Fibroblast of lung (primary cell): Measurements from ENCODE around the gene FKBP11. TPM values are rescaled to one million over a fixed set of nuclear protein-coding genes. Genes with fewer than 3 reads are reported as not detected.

Source experiments
- DNase-seq, 2 donors: peaks; one replicate each; pipeline versions ENCODE4 v3.0.0 to v3.0.0-alpha.2; 2010; ENCODE audit warnings: low read depth in 2 of 2
- H2AFZ ChIP-seq: 2 replicates; pipeline ENCODE4 v1.5.1; 2012; ENCODE audit warnings: low read length, control low read depth, inconsistent platforms
- H3K27ac ChIP-seq: 2 replicates; pipeline ENCODE4 v1.5.1; 2011; ENCODE audit warnings: low read length, control low read depth; ENCODE audit not compliant: insufficient read depth
- H3K27me3 ChIP-seq: 2 replicates; pipeline ENCODE4 v1.5.1; 2011; ENCODE audit warnings: mild to moderate bottlenecking, low read length; ENCODE audit not compliant: control insufficient read depth, insufficient read depth
- H3K36me3 ChIP-seq: 2 replicates; pipeline ENCODE4 v1.5.1; 2011; ENCODE audit warnings: low read length; ENCODE audit not compliant: control insufficient read depth, insufficient read depth
- H3K4me1 ChIP-seq: 2 replicates; pipeline ENCODE4 v1.5.1; 2011; ENCODE audit warnings: low read length; ENCODE audit not compliant: control insufficient read depth, insufficient read depth; ENCODE audit errors: extremely low read depth
- H3K4me2 ChIP-seq: 2 replicates; pipeline ENCODE4 v1.5.1; 2011; ENCODE audit warnings: low read length, control low read depth; ENCODE audit not compliant: insufficient read depth; ENCODE audit errors: extremely low read depth
- H3K4me3 ChIP-seq, 4 experiments: fragments of 200-600 bp in 1 of 4; sonication (generic) in 1 of 4; replicated peaks in 1 of 4; 2 replicates each; pipeline ENCODE4 v1.5.1; 2011 to 2016; ENCODE audit warnings: low read length in 4 of 4, low read depth in 3 of 4, mild to moderate bottlenecking in 3 of 4, control low read depth in 2 of 4, inconsistent platforms in 1 of 4, mixed read lengths in 1 of 4; ENCODE audit not compliant: insufficient read depth in 1 of 4; ENCODE audit errors: control extremely low read depth in 1 of 4
- H3K79me2 ChIP-seq: 2 replicates; pipeline ENCODE4 v1.5.1; 2012; ENCODE audit warnings: mild to moderate bottlenecking, low read length, inconsistent platforms; ENCODE audit not compliant: control insufficient read depth, insufficient read depth
- H3K9ac ChIP-seq: 2 replicates; pipeline ENCODE4 v1.5.1; 2011; ENCODE audit warnings: mild to moderate bottlenecking, low read length, control low read depth; ENCODE audit not compliant: insufficient read depth
- H3K9me3 ChIP-seq: 2 replicates; pipeline ENCODE4 v1.5.1; 2012; ENCODE audit warnings: low read depth, low read length; ENCODE audit not compliant: control insufficient read depth, insufficient read depth
- H4K20me1 ChIP-seq: 2 replicates; pipeline ENCODE4 v1.5.1; 2011; ENCODE audit warnings: low read length; ENCODE audit not compliant: control insufficient read depth, insufficient read depth; ENCODE audit errors: extremely low read depth
- CTCF ChIP-seq, 2 donors: IDR thresholded peaks in 1 of 2; conservative IDR thresholded peaks in 1 of 2; 1 replicate in 1 of 2; 2 replicates in 1 of 2; pipeline ENCODE4 v1.5.1; 2011 to 2012; ENCODE audit warnings: low read length in 2 of 2, control low read depth in 1 of 2, inconsistent platforms in 1 of 2, low read depth in 1 of 2, mild to moderate bottlenecking in 1 of 2
- EZH2 ChIP-seq: IDR thresholded peaks from 2 replicates; pipeline ENCODE4 v1.5.1; 2012; ENCODE audit warnings: low read length, control low read depth, mild to moderate bottlenecking; ENCODE audit errors: missing control alignments
- polyA plus RNA-seq, 2 donors: library from polyadenylated mRNA; depleted of rRNA in 1 of 2; stranded (reverse) in 1 of 2; unstranded in 1 of 2; fragments of >200 nt; gene quantifications; 2 replicates each; pipeline ENCODE4 v1.2.1, GENCODE V29; 2011 to 2012; ENCODE audit warnings: missing spikeins in 1 of 2
- total RNA-seq: library from RNA; depleted of rRNA; stranded (reverse); fragments of >200 nt; gene quantifications from 2 replicates; pipeline ENCODE4 v1.2.1, GENCODE V29; 2014

Gene FKBP11
- total and polyA plus RNA-seq, 2 donors (not counting 1 experiment from before 2014, with no cell fraction given), result 12.6 to 48.8 TPM

GRCh38 chr12:48947727-48948126 is 22.4 kb upstream of the FKBP11 start:
- Histone ChIP-seq H3K36me3 (peaks cover 2% of the 10 kb centered on the region), H4K20me1 (no peaks in the 10 kb centered on the region)

GRCh38 chr12:48946943-48947342 is 21.7 kb upstream of the FKBP11 start:
- no peak overlapping the region for H2AFZ ChIP-seq
- H3K9ac ChIP-seq, result no peak overlapping the region
- peaks cover 27% of the 10 kb centered on the region for H3K79me2 ChIP-seq
- no peak overlapping the region for H3K4me2 ChIP-seq
- TF ChIP-seq CTCF (conservative IDR thresholded peaks at IDR 0.05 in 1 of 2, IDR thresholded peaks at IDR 0.05 in 1 of 2; ENCODE audit: low read depth in 1 of 2, low read length in 2 of 2) (no peak), EZH2 (no peak)
- DNase-seq, result no peak
- no peaks in the 10 kb centered on the region for H3K9me3 ChIP-seq
- H3K36me3 ChIP-seq, result no peaks in the 10 kb centered on the region
- no peaks in the 10 kb centered on the region for H3K4me1 ChIP-seq
- H4K20me1 ChIP-seq, result no peaks in the 10 kb centered on the region
- no peak overlapping the region for H3K27ac ChIP-seq
- no peaks in the 10 kb centered on the region for H3K27me3 ChIP-seq
- H3K4me3 ChIP-seq, result no peak overlapping the region

More at GRCh38 chr12:48947727-48948126, 22.4 kb upstream of the FKBP11 start:
- no peaks in the 10 kb centered on the region for H3K27me3 ChIP-seq
- no peak overlapping the region for H3K27ac ChIP-seq
- H3K79me2 ChIP-seq, result peaks cover 33% of the 10 kb centered on the region
- DNase-seq, result no peak
- H3K4me1 ChIP-seq, result no peaks in the 10 kb centered on the region
- TF ChIP-seq EZH2 (no peak), CTCF (conservative IDR thresholded peaks at IDR 0.05 in 1 of 2, IDR thresholded peaks at IDR 0.05 in 1 of 2; ENCODE audit: low read depth in 1 of 2, low read length in 2 of 2) (no peak)
- no peak overlapping the region for H3K4me3 ChIP-seq
- no peak overlapping the region for H3K4me2 ChIP-seq
- H2AFZ ChIP-seq, result no peak overlapping the region
- no peaks in the 10 kb centered on the region for H3K9me3 ChIP-seq
- no peak overlapping the region for H3K9ac ChIP-seq

GRCh38 chr12:48946205-48946604 is 20.9 kb upstream of the FKBP11 start:
- TF ChIP-seq CTCF (conservative IDR thresholded peaks at IDR 0.05 in 1 of 2, IDR thresholded peaks at IDR 0.05 in 1 of 2; ENCODE audit: low read depth in 1 of 2, low read length in 2 of 2) (no peak), EZH2 (no peak)
- H3K4me1 ChIP-seq, result no peaks in the 10 kb centered on the region
- H3K9ac ChIP-seq, result no peak overlapping the region
- DNase-seq, result peak in 1 of 2 donors; percentile 61
- H3K27me3 ChIP-seq, result no peaks in the 10 kb centered on the region
- H3K9me3 ChIP-seq, result no peaks in the 10 kb centered on the region
- H3K36me3 ChIP-seq, result no peaks in the 10 kb centered on the region
- no peak overlapping the region for H3K4me3 ChIP-seq
- no peak overlapping the region for H3K4me2 ChIP-seq
- H3K27ac ChIP-seq, result no peak overlapping the region
- no peak overlapping the region for H2AFZ ChIP-seq
- no peaks in the 10 kb centered on the region for H4K20me1 ChIP-seq
- H3K79me2 ChIP-seq, result peaks cover 27% of the 10 kb centered on the region
